Measurements from ENCODE around the gene EPB41L2.

The EPB41L2 gene

DNA sequence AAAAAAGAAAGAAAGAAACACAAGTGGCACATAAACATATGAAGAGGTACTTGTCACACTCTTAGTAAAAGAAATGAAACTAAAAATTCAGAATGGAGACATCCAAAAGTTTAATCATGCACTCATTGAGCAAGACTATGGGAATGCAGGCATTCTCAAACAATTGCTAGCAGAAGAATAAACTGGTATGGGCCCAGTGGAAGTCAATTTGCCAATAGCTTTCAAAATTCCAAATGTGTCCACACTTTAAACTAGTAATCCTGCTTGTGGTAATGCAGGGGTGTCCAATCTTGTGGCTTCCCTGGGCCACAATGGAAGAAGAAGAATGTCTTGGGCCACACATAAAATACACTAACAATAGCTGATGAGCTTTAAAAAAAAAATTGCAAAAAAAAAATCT lies 97.4 kb downstream of the EPB41L2 start:
- no peak for TF ChIP-seq CTCF (IDR thresholded peaks at IDR 0.05; ENCODE audit: insufficient read depth, low read length, poor library complexity, severe bottlenecking)
- Histone ChIP-seq H3K36me3 (ENCODE audit: control insufficient read depth, insufficient read depth, low read length) (no peaks in the 10 kb centered on the region), H3K27me3 (replicated peaks; ENCODE audit: control insufficient read depth, insufficient read depth, low read length) (no peaks in the 10 kb centered on the region), H3K4me3 (replicated peaks; ENCODE audit: low read depth, low read length) (no peak overlapping the region)
- DNase-seq (ENCODE audit: extremely low read depth, insufficient read length), result no peak

- DNase-seq (ENCODE audit: extremely low read depth, insufficient read length), result no peak
- Histone ChIP-seq H3K4me3 (replicated peaks; ENCODE audit: low read depth, low read length) (no peak overlapping the region), H3K36me3 (ENCODE audit: control insufficient read depth, insufficient read depth, low read length) (no peaks in the 10 kb centered on the region), H3K27me3 (replicated peaks; ENCODE audit: control insufficient read depth, insufficient read depth, low read length) (no peaks in the 10 kb centered on the region)
- TF ChIP-seq CTCF (IDR thresholded peaks at IDR 0.05; ENCODE audit: insufficient read depth, low read length, poor library complexity, severe bottlenecking), result no peak
Observed at GRCh38 chr6:130964808-130965604, 98.0 kb downstream of the EPB41L2 start.

DNA sequence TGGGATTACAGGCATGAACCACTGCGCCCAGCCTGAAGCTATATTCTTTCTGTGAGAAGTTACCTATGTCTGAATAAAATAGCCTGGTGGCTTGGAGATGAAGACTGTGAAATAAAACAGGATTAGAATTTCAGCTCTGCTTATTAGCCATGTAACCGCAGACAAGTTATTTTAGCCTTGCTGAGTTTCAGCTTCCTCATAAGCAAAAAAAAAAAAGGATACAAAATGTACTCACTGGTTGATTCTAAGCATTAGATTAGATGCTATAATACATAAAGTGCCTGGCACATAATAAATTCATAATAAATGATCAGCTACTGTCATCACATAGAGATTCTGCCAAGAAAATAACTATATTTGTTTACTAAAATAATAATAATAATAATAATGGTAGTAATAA lies 98.8 kb downstream of the EPB41L2 start:
- TF ChIP-seq CTCF (IDR thresholded peaks at IDR 0.05; ENCODE audit: insufficient read depth, low read length, poor library complexity, severe bottlenecking), result no peak
- H3K36me3 ChIP-seq (ENCODE audit: control insufficient read depth, insufficient read depth, low read length), result no peaks in the 10 kb centered on the region
- H3K4me3 ChIP-seq (replicated peaks; ENCODE audit: low read depth, low read length), result no peak overlapping the region
- DNase-seq (ENCODE audit: extremely low read depth, insufficient read length), result peak; percentile 43
- H3K27me3 ChIP-seq (replicated peaks; ENCODE audit: control insufficient read depth, insufficient read depth, low read length), result no peaks in the 10 kb centered on the region

GRCh38 chr6:130962966-130963365 lies 100.1 kb downstream of the EPB41L2 start:
- no peak for DNase-seq (ENCODE audit: extremely low read depth, insufficient read length)
- Histone ChIP-seq H3K27me3 (replicated peaks; ENCODE audit: control insufficient read depth, insufficient read depth, low read length) (no peaks in the 10 kb centered on the region), H3K36me3 (ENCODE audit: control insufficient read depth, insufficient read depth, low read length) (no peaks in the 10 kb centered on the region), H3K4me3 (replicated peaks; ENCODE audit: low read depth, low read length) (no peak overlapping the region)
- TF ChIP-seq CTCF (IDR thresholded peaks at IDR 0.05; ENCODE audit: insufficient read depth, low read length, poor library complexity, severe bottlenecking), result no peak

GRCh38 chr6:130961148-130961547 lies 101.9 kb downstream of the EPB41L2 start:
- Histone ChIP-seq H3K36me3 (ENCODE audit: control insufficient read depth, insufficient read depth, low read length) (no peaks in the 10 kb centered on the region), H3K4me3 (replicated peaks; ENCODE audit: low read depth, low read length) (no peak overlapping the region), H3K27me3 (replicated peaks; ENCODE audit: control insufficient read depth, insufficient read depth, low read length) (no peaks in the 10 kb centered on the region)
- no peak for TF ChIP-seq CTCF (IDR thresholded peaks at IDR 0.05; ENCODE audit: insufficient read depth, low read length, poor library complexity, severe bottlenecking)
- DNase-seq (ENCODE audit: extremely low read depth, insufficient read length), result peak; percentile 21

All from GM06990 (cell line).